MM.1S (cell line): Measurements from ENCODE around the gene SLAMF7.

ENCODE experiments used
- DNase-seq: peaks from one replicate; pipeline ENCODE4 v3.0.0-alpha.2; 2015
- H2AFZ ChIP-seq: fragments of 300-600 bp; sonication (generic); 2 replicates; pipeline ENCODE4 v1.6.0; 2016; ENCODE audit warnings: antibody characterized with exemption, low read length
- H3F3A ChIP-seq: fragments of 300-600 bp; sonication (generic); 2 replicates; pipeline ENCODE4 v1.6.1; 2016; ENCODE audit warnings: mild to moderate bottlenecking, antibody characterized with exemption, low read length, moderate library complexity, mixed read lengths; ENCODE audit not compliant: insufficient read depth
- H3K27ac ChIP-seq: fragments of 300-600 bp; sonication (generic); 2 replicates; pipeline ENCODE4 v1.5.1; 2016; ENCODE audit warnings: mild to moderate bottlenecking, low read length
- H3K27me3 ChIP-seq: fragments of 300-600 bp; sonication (generic); replicated peaks from 2 replicates; pipeline ENCODE4 v1.6.0; 2016; ENCODE audit warnings: low read length; ENCODE audit not compliant: insufficient read depth
- H3K36me3 ChIP-seq: fragments of 300-600 bp; sonication (generic); replicated peaks from 2 replicates; pipeline ENCODE4 v1.6.1; 2016; ENCODE audit warnings: mild to moderate bottlenecking, low read length, mixed read lengths; ENCODE audit not compliant: insufficient read depth
- H3K4me1 ChIP-seq: fragments of 300-600 bp; sonication (generic); 2 replicates; pipeline ENCODE4 v1.6.1; 2016; ENCODE audit warnings: low read length, mixed read lengths
- H3K4me2 ChIP-seq: fragments of 300-600 bp; sonication (generic); 2 replicates; pipeline ENCODE4 v1.6.0; 2016; ENCODE audit warnings: low read depth, low read length
- H3K4me3 ChIP-seq: fragments of 300-600 bp; sonication (generic); 2 replicates; pipeline ENCODE4 v1.5.1; 2016; ENCODE audit warnings: low read length, mixed read lengths
- H3K79me2 ChIP-seq: fragments of 300-600 bp; sonication (generic); 2 replicates; pipeline ENCODE4 v1.6.1; 2016; ENCODE audit warnings: mixed run types, low read length, mixed read lengths
- H3K9ac ChIP-seq: fragments of 300-600 bp; sonication (generic); 2 replicates; pipeline ENCODE4 v1.6.1; 2016; ENCODE audit warnings: low read length, mixed read lengths
- H3K9me2 ChIP-seq: fragments of 300-600 bp; sonication (generic); replicated peaks from 2 replicates; pipeline ENCODE4 v1.6.1; 2016; ENCODE audit warnings: mild to moderate bottlenecking, low read length, mixed read lengths; ENCODE audit not compliant: insufficient read depth
- H3K9me3 ChIP-seq: fragments of 300-600 bp; sonication (generic); replicated peaks from 2 replicates; pipeline ENCODE4 v1.6.1; 2016; ENCODE audit warnings: mild to moderate bottlenecking, low read length, mixed read lengths; ENCODE audit not compliant: insufficient read depth
- H4K20me1 ChIP-seq: fragments of 300-600 bp; sonication (generic); 2 replicates; pipeline ENCODE4 v1.6.1; 2016; ENCODE audit warnings: mild to moderate bottlenecking, low read length, moderate library complexity, mixed read lengths; ENCODE audit not compliant: insufficient read depth
- CTCF ChIP-seq: fragments of 300-600 bp; sonication (generic); IDR thresholded peaks from 2 replicates; pipeline ENCODE4 v1.5.1; 2016; ENCODE audit warnings: antibody characterized with exemption, low read length, mixed read lengths
- EZH2 ChIP-seq: fragments of 300-600 bp; sonication (generic); optimal IDR thresholded peaks from 2 replicates; pipeline ENCODE3; 2017; ENCODE audit warnings: low read depth, mild to moderate bottlenecking, antibody characterized with exemption, low read length, mixed read lengths
- EZH2phosphoT487 ChIP-seq: fragments of 300-600 bp; sonication (generic); IDR thresholded peaks from 2 replicates; pipeline ENCODE4 v1.6.1; 2018; ENCODE audit warnings: antibody characterized with exemption, low read length

The SLAMF7 gene

GRCh38 chr1:160748878-160749269 lies 9.8 kb downstream of the SLAMF7 start:
- no peak for DNase-seq

GRCh38 chr1:160750608-160751007 lies 11.6 kb downstream of the SLAMF7 start:
- H3K4me3 ChIP-seq, result no peak overlapping the region
- H3K9ac ChIP-seq, result no peak overlapping the region
- peaks cover 37% of the 10 kb centered on the region; the same call in 1 of the 2 replicates for H4K20me1 ChIP-seq
- H3K9me3 ChIP-seq, result no peaks in the 10 kb centered on the region
- no peaks in the 10 kb centered on the region for H3K9me2 ChIP-seq
- H3K27me3 ChIP-seq, result no peaks in the 10 kb centered on the region
- peaks cover 59% of the 10 kb centered on the region for H3K79me2 ChIP-seq
- H3K4me1 ChIP-seq, result peaks cover 3% of the 10 kb centered on the region; the same call in 1 of the 2 replicates
- no peak overlapping the region for H3K27ac ChIP-seq
- TF ChIP-seq CTCF (no peak), EZH2 (no peak), EZH2phosphoT487 (no peak)
- H3K36me3 ChIP-seq, result peaks cover 41% of the 10 kb centered on the region
- H3K4me2 ChIP-seq, result no peak overlapping the region
- peaks cover 45% of the 10 kb centered on the region for H3F3A ChIP-seq
- no peak overlapping the region for H2AFZ ChIP-seq
- no peak for DNase-seq

More at GRCh38 chr1:160748878-160749269, 9.8 kb downstream of the SLAMF7 start:
- peaks cover 76% of the 10 kb centered on the region for H3K79me2 ChIP-seq
- peaks cover 41% of the 10 kb centered on the region for H3K36me3 ChIP-seq
- TF ChIP-seq EZH2 (no peak), EZH2phosphoT487 (no peak), CTCF (no peak)
- H4K20me1 ChIP-seq, result peaks cover 45% of the 10 kb centered on the region; the same call in 1 of the 2 replicates
- no peaks in the 10 kb centered on the region for H3K9me2 ChIP-seq
- no peaks in the 10 kb centered on the region for H3K9me3 ChIP-seq
- H3K27ac ChIP-seq, result no peak overlapping the region
- H3K27me3 ChIP-seq, result no peaks in the 10 kb centered on the region
- no peak overlapping the region for H2AFZ ChIP-seq
- no peak overlapping the region for H3K4me2 ChIP-seq
- H3K4me1 ChIP-seq, result peaks cover 20% of the 10 kb centered on the region
- no peak overlapping the region for H3K9ac ChIP-seq
- peaks cover 40% of the 10 kb centered on the region for H3F3A ChIP-seq
- no peak overlapping the region for H3K4me3 ChIP-seq

DNA sequence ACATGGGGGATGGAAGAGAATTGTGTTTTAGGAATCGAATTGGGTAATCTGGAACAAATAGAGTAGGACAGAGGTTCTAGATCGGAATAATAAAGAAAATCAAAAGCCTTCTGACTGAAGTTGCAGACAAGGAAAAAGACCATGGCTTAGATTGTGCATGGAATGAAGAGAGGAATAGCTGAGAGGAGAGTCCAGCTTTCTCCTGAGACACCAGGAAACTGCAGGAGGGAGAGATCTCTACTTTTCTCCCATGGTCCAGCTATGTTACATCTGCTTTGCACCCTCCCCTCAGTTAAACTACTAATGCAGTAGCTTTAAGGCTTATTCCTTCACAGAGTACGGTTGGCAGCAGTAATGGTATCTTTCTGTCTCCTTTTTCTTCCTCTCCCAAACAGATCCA lies 13.4 kb downstream of the SLAMF7 start:
- Histone ChIP-seq H3F3A (peaks cover 63% of the 10 kb centered on the region), H3K36me3 (peaks cover 41% of the 10 kb centered on the region), H3K9me3 (no peaks in the 10 kb centered on the region)

More for the DNA sequence above, 13.4 kb downstream of the SLAMF7 start:
- TF ChIP-seq EZH2phosphoT487, result no peak
- no peak for TF ChIP-seq CTCF
- TF ChIP-seq EZH2, result no peak
- Histone ChIP-seq H3K79me2 (peaks cover 41% of the 10 kb centered on the region), H3K27me3 (no peaks in the 10 kb centered on the region), H3K4me1 (no peaks in the 10 kb centered on the region), H2AFZ (no peak overlapping the region), H3K9me2 (no peaks in the 10 kb centered on the region), H4K20me1 (peaks cover 36% of the 10 kb centered on the region; the same call in 1 of the 2 replicates), H3K4me3 (no peak overlapping the region), H3K27ac (no peak overlapping the region), H3K4me2 (no peak overlapping the region), H3K9ac (no peak overlapping the region)
- no peak for DNase-seq
